Chondrocyte (in vitro differentiated cells): ENCODE data around the gene TOMT. TPM values are rescaled to one million over a fixed set of nuclear protein-coding genes. Genes with fewer than 3 reads are reported as not detected.

Experiments used
- DNase-seq: peaks from one replicate; pipeline ENCODE4 v3.0.0; 2021; ENCODE audit warnings: mixed read lengths, low spot score
- H3K27ac Mint-ChIP-seq: one replicate; pipeline ENCODE4 v1.8.0; 2021; ENCODE audit warnings: mild to moderate bottlenecking, moderate library complexity, mixed read lengths; ENCODE audit not compliant: unreplicated experiment
- H3K27me3 Mint-ChIP-seq: 2 replicates; pipeline ENCODE4 v1.8.0; 2021; ENCODE audit warnings: low read depth, mixed read lengths
- H3K36me3 Mint-ChIP-seq: 2 replicates; pipeline ENCODE4 v1.8.0; 2021; ENCODE audit warnings: low read depth, mixed read lengths
- H3K4me1 Mint-ChIP-seq: 2 replicates; pipeline ENCODE4 v1.8.0; 2021; ENCODE audit warnings: low read depth, mild to moderate bottlenecking, mixed read lengths
- H3K4me3 Mint-ChIP-seq: one replicate; pipeline ENCODE4 v1.8.0; 2021; ENCODE audit warnings: mild to moderate bottlenecking, moderate library complexity, mixed read lengths; ENCODE audit not compliant: unreplicated experiment
- H3K9me3 Mint-ChIP-seq: 2 replicates; pipeline ENCODE4 v1.8.0; 2021; ENCODE audit warnings: low read depth, mixed read lengths
- total RNA-seq: library from RNA; stranded (reverse); gene quantifications from 3 replicates; pipeline ENCODE4 v1.2.1, GENCODE V29; 2021
- TF ChIP-seq, protein P1 (sequence below): fragments of 200-600 bp; sonication (generic); IDR thresholded peaks from 2 replicates; pipeline ENCODE4 v1.5.0; 2021; ENCODE audit warnings: antibody characterized with exemption, mild to moderate bottlenecking, moderate library complexity

Gene TOMT
- total RNA-seq, 1 donor from 2014 or later: not detected

DNA sequence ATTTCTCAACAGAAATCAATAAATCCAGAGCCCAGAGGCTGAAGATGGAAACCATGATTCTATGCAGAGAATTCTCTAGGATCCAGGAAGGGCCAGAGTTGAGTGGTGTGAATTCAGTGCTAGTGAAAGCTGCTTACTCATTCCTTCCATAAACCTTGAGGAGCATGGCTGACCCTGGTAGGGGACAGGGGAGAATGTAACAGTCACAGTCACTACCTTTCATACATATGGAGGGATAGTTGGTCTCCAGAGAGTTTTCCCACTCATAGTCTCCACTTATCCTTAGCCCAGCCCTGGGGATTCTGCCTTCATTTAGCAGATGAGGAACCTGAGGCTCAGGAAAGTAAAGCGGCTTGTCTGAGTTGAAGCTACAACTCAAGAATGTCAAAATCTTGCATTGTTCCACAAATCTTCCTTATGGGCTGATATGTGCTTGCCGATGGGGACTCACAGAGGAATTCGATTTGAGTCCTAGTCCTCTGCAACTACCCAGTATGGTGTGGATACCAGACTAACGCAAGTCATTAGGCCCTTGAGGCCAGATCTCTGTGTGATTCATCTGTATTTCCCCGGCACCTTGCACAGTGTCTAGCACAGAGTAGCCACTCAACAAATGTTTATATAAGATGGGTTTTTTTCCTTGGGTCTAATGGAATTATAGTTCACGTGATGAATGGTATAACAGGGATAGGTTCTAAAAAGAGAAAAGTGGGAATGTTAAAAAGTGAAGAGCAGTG, 10.5 kb downstream of the TOMT start:
- peaks cover 20% of the 10 kb centered on the region for H3K4me1 Mint-ChIP-seq
- no peak overlapping the region for H3K4me3 Mint-ChIP-seq
- H3K9me3 Mint-ChIP-seq: no peaks in the 10 kb centered on the region
- H3K27ac Mint-ChIP-seq: no peak overlapping the region
- peaks cover 4% of the 10 kb centered on the region for H3K36me3 Mint-ChIP-seq
- TF ChIP-seq, protein P1, sequence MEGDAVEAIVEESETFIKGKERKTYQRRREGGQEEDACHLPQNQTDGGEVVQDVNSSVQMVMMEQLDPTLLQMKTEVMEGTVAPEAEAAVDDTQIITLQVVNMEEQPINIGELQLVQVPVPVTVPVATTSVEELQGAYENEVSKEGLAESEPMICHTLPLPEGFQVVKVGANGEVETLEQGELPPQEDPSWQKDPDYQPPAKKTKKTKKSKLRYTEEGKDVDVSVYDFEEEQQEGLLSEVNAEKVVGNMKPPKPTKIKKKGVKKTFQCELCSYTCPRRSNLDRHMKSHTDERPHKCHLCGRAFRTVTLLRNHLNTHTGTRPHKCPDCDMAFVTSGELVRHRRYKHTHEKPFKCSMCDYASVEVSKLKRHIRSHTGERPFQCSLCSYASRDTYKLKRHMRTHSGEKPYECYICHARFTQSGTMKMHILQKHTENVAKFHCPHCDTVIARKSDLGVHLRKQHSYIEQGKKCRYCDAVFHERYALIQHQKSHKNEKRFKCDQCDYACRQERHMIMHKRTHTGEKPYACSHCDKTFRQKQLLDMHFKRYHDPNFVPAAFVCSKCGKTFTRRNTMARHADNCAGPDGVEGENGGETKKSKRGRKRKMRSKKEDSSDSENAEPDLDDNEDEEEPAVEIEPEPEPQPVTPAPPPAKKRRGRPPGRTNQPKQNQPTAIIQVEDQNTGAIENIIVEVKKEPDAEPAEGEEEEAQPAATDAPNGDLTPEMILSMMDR: no peak
- no peaks in the 10 kb centered on the region for H3K27me3 Mint-ChIP-seq
- DNase-seq: no peak

DNA sequence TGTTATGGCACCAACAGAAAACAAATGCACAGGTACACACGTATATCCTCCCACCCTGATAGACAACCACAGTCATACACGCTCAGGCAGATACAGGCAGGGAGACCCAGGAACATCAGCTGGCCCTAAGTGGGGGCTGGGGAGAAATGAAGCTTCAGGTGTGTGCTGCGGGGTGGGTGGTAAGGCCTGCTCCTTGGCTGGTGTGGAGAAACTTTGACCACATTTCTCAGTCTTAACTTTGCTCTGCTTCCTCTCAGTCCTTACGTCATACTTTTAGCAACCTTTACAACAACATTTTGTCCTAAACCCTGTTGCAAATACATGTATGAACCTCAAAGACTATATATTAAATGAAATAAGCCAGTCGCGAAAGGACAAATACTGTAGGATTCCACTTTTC, 13.5 kb downstream of the TOMT start:
- peaks cover 4% of the 10 kb centered on the region for H3K27me3 Mint-ChIP-seq
- no peaks in the 10 kb centered on the region for H3K9me3 Mint-ChIP-seq
- H3K4me3 Mint-ChIP-seq: no peak overlapping the region
- no peaks in the 10 kb centered on the region for H3K36me3 Mint-ChIP-seq
- H3K27ac Mint-ChIP-seq: no peak overlapping the region
- TF ChIP-seq, protein P1: no peak
- no peak for DNase-seq
- H3K4me1 Mint-ChIP-seq: no peaks in the 10 kb centered on the region

DNA sequence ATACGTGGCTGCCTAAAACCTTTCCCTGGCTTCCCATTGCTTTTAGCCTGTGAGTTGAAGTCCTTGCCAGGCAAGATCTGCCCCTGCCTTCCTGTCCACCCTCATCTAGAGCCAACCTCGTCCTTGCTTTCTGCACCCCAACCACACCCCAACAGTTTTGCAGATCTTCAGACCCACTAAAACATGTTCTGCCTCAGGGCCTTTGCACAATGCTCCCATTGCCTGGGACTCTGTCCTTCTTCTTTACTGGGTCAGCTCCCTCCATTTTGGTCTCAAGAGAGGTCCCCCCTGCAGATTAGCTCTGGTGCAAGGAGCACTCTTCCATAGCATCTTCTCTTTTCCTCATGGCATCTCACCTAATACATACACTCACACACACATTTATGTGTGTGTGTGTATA, 15.2 kb downstream of the TOMT start:
- Mint-ChIP-seq H3K36me3 (no peaks in the 10 kb centered on the region), H3K9me3 (no peaks in the 10 kb centered on the region), H3K4me3 (no peak overlapping the region), H3K4me1 (no peaks in the 10 kb centered on the region), H3K27me3 (peaks cover 9% of the 10 kb centered on the region), H3K27ac (no peak overlapping the region)
- TF ChIP-seq, protein P1: no peak
- no peak for DNase-seq

DNA sequence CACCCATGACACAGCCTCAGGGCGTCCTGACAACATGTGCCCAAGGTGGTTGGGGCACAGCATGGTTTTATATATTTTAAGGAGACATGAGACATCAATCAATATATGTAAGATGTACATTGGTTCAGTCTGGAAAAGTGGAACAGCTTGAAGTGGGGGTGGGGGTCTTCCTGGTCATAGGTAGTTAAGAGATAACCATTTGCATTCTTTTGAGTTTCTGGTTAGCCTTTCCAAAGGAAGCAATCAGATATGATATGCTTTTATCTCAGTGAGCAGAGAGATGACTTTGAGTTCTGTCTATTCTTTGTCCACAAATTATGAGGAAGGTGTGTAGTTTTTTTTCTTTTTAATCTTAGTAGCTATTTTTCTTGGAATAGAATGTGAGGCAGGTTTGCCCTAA, 16.9 kb downstream of the TOMT start:
- Mint-ChIP-seq H3K4me3 (no peak overlapping the region), H3K9me3 (no peaks in the 10 kb centered on the region), H3K27me3 (peaks cover 9% of the 10 kb centered on the region), H3K27ac (no peak overlapping the region), H3K36me3 (no peaks in the 10 kb centered on the region), H3K4me1 (no peaks in the 10 kb centered on the region)
- DNase-seq: no peak
- TF ChIP-seq, protein P1: no peak

DNA sequence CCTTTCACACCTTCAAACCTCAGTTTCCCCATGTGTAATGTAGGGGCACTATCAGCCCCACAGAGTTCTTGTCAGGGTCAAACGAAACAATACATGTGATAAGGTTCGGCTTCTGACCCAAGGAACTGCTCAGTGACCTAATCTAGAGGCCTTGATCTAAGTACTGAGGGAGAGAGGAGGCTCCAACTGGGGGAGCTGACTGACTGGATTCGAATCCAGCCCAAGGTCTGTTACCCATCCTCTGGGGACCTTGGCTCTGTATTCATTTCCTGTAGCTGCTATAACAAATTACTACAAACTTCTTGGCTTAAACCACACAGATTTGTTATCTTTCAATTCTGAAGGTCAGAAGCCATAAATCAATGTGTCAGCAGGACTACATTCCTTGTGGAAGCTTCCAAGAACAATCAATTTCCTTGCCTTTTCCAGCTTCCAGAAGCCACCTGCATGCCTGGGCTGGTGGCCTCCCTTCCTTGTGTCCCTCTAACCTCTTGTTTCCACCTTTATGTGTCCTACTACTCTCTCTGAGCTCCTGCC, 17.5 kb downstream of the TOMT start:
- H3K27ac Mint-ChIP-seq: no peak overlapping the region
- TF ChIP-seq, protein P1: no peak
- no peak for DNase-seq
- H3K9me3 Mint-ChIP-seq: peaks cover 4% of the 10 kb centered on the region
- H3K4me1 Mint-ChIP-seq: no peaks in the 10 kb centered on the region
- no peak overlapping the region for H3K4me3 Mint-ChIP-seq
- peaks cover 3% of the 10 kb centered on the region for H3K36me3 Mint-ChIP-seq
- H3K27me3 Mint-ChIP-seq: peaks cover 10% of the 10 kb centered on the region
